Measurements from ENCODE around the gene CYP2F1.

DNA sequence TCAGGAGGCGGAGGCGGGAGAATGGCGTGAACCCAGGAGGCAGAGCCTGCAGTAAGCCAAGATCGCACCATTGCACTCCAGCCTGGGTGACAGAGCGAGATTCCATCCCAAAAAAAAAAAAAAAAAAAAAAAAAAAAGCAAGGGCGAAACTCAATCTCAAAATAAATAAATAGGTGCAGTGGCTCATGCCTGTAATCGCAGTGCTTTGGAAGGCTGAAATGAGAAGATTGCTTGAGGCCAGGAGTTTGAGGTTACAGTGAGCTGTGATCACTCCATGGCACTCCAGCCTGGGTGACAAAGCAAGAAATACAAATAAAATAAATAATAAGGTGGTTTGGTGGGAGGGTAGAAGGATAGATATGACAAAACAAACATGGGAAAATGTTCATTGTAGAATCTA, 39.8 kb downstream of the CYP2F1 start:
- TF ChIP-seq CTCF (IDR thresholded peaks at IDR 0.05; ENCODE audit: insufficient read depth, low read length, poor library complexity, severe bottlenecking) (no peak), EZH2phosphoT487 (conservative IDR thresholded peaks at IDR 0.05; ENCODE audit: low read length) (no peak)

Measured in SU-DHL-6 (cell line).